HepG2 (cell line): ENCODE results near the gene NFXL1. TPM values are rescaled to one million over a fixed set of nuclear protein-coding genes. Genes with fewer than 3 reads are reported as not detected.

Experiments
- DRAP1 ChIP-seq: IDR thresholded peaks from 2 replicates; pipeline ENCODE4 v1.6.1; 2016; ENCODE audit warnings: missing genetic modification reagents, missing compliant biosample characterization
- GABPB1 ChIP-seq: IDR thresholded peaks from 2 replicates; pipeline ENCODE4 v1.6.1; 2016; ENCODE audit warnings: mild to moderate bottlenecking, missing genetic modification reagents, moderate library complexity, missing compliant biosample characterization
- JUN ChIP-seq: sonication (generic); formaldehyde crosslinking; IDR thresholded peaks from 2 replicates; pipeline ENCODE4 v1.4.0; 2020; ENCODE audit warnings: mild to moderate bottlenecking, missing genetic modification reagents
- KAT7 ChIP-seq: IDR thresholded peaks from 2 replicates; pipeline ENCODE4 v1.6.1; 2018; ENCODE audit warnings: borderline replicate concordance, missing compliant biosample characterization
- PATZ1 ChIP-seq: sonication (generic); formaldehyde crosslinking; IDR thresholded peaks from 2 replicates; pipeline ENCODE4 v1.4.0; 2020; ENCODE audit warnings: missing genetic modification reagents
- PRDM4 ChIP-seq: sonication (generic); formaldehyde crosslinking; IDR thresholded peaks from 2 replicates; pipeline ENCODE4 v1.9.0; 2021; ENCODE audit warnings: missing genetic modification reagents, borderline replicate concordance
- RFX1 ChIP-seq: fragments of 450-650 bp; IDR thresholded peaks from 2 replicates; pipeline ENCODE4 v1.6.1; 2017
- SP5 ChIP-seq: IDR thresholded peaks from 2 replicates; pipeline ENCODE4 v1.6.1; 2016; ENCODE audit warnings: low read depth, borderline replicate concordance
- THAP11 ChIP-seq: IDR thresholded peaks from 2 replicates; pipeline ENCODE4 v1.6.1; 2016; ENCODE audit warnings: missing biosample characterization, missing genetic modification reagents
- ZBTB40 ChIP-seq, 2 experiments: fragments of 450-650 bp in 1 of 2; sonication (generic) in 1 of 2; formaldehyde crosslinking in 1 of 2; IDR thresholded peaks; 2 replicates each; pipeline versions ENCODE4 v1.6.1 to v1.8.0; 2016 to 2022; ENCODE audit warnings: antibody characterized with exemption in 1 of 2, mild to moderate bottlenecking in 1 of 2, missing genetic modification reagents in 1 of 2
- ZKSCAN1 ChIP-seq: fragments of 150-350 bp; IDR thresholded peaks from 2 replicates; pipeline ENCODE4 v1.6.1; 2014; ENCODE audit warnings: low read length
- ZNF296 ChIP-seq: sonication (generic); formaldehyde crosslinking; conservative IDR thresholded peaks from 2 replicates; pipeline ENCODE4 v1.5.0; 2020; ENCODE audit warnings: mild to moderate bottlenecking, missing genetic modification reagents
- ZNF704 ChIP-seq: sonication (generic); formaldehyde crosslinking; IDR thresholded peaks from 2 replicates; pipeline ENCODE4 v1.8.1; 2023; ENCODE audit warnings: mild to moderate bottlenecking, inconsistent platforms, moderate library complexity, missing genetic modification reagents, borderline replicate concordance
- polyA plus RNA-seq, 8 experiments: library from polyadenylated mRNA; depleted of rRNA in 3 of 8; stranded (reverse) in 7 of 8; unstranded in 1 of 8; fragments of >200 nt; fragmentation: Illumina TruSeq in 4 of 8; extraction: Trizol in 4 of 8; gene quantifications; 2 replicates each; pipeline versions ENCODE4 v1.2.1 to v1.2.3, GENCODE V29; 2011 to 2016; ENCODE audit warnings: low read depth in 4 of 8, missing spikeins in 1 of 8, mixed read lengths in 1 of 8; ENCODE audit not compliant: insufficient read depth in 1 of 8
- total RNA-seq, 5 experiments: library from RNA; depleted of rRNA; stranded (reverse); fragments of >200 nt; fragmentation: Illumina TruSeq; extraction: Trizol; gene quantifications; 2 replicates each; pipeline ENCODE4 v1.2.3, GENCODE V29; 2016; ENCODE audit warnings: low read depth in 1 of 5

Gene NFXL1
- total and polyA plus RNA-seq, 2 of the 13 experiments (the other 11 are each of a cell fraction or from before 2014, with no cell fraction given): 12.0 to 18.6 TPM

- no peak for TF ChIP-seq ZBTB40 (IDR thresholded peaks at IDR 0.05)
- no peak; the same call in 1 of the 2 replicates for TF ChIP-seq ZBTB40 (CRISPR knock-in tag; IDR thresholded peaks at IDR 0.05)
- no peak for TF ChIP-seq ZKSCAN1
- TF ChIP-seq PRDM4 (CRISPR knock-in tag): no peak
- TF ChIP-seq RFX1: no peak
- no peak for TF ChIP-seq ZNF296
- 0 out of 2 replicates have a peak, but pooled peaks have one; percentile 28 for TF ChIP-seq KAT7
- no peak for TF ChIP-seq JUN (CRISPR knock-in tag)
- TF ChIP-seq GABPB1 (CRISPR knock-in tag): peak; percentile 61; the same call in 1 of the 2 replicates
- TF ChIP-seq SP5: no peak
- peak; percentile 43; the same call in 1 of the 2 replicates for TF ChIP-seq ZNF704 (CRISPR knock-in tag)
- TF ChIP-seq THAP11: no peak
- no peak for TF ChIP-seq PATZ1 (CRISPR knock-in tag)
- TF ChIP-seq DRAP1 (CRISPR knock-in tag): no peak
Measured at GRCh38 chr4:47837094-47837907, 77.1 kb downstream of the NFXL1 start (continued).
